ENCODE measurements around the gene FGD5.

Gene FGD5

DNA sequence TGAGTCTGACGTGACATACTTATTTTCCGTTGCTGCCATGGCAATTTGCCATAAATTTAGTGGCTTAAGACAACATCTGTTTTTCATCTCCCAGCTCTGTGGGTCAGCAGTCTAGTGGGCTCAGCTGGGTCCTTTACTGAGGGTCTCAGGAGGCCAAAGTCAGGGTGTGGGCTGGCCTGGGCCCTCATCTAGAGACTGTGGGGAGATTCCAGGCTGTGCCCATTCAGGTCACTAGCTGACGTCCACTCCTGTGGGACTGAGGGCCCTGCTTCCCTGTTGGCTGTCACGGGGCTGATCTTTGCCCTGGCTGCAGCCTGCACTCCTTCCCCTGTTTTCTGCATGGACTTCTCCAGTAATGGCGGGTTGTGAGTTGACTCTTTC lies 19.1 kb downstream of the FGD5 start:
- Histone ChIP-seq H3K9me3 (no peaks in the 10 kb centered on the region), H3K4me3 (ENCODE audit: low read depth in 1 of 2, low read length in 1 of 2) (no peak overlapping the region), H3K4me1 (ENCODE audit: control insufficient read depth in 1 of 2, insufficient read depth in 1 of 2, low read depth in 1 of 2, low read length in 1 of 2) (no peaks in the 10 kb centered on the region), H3K36me3 (no peaks in the 10 kb centered on the region), H3K27me3 (peaks cover 12% of the 10 kb centered on the region), H3K27ac (no peak overlapping the region)
- TF ChIP-seq, protein P1, sequence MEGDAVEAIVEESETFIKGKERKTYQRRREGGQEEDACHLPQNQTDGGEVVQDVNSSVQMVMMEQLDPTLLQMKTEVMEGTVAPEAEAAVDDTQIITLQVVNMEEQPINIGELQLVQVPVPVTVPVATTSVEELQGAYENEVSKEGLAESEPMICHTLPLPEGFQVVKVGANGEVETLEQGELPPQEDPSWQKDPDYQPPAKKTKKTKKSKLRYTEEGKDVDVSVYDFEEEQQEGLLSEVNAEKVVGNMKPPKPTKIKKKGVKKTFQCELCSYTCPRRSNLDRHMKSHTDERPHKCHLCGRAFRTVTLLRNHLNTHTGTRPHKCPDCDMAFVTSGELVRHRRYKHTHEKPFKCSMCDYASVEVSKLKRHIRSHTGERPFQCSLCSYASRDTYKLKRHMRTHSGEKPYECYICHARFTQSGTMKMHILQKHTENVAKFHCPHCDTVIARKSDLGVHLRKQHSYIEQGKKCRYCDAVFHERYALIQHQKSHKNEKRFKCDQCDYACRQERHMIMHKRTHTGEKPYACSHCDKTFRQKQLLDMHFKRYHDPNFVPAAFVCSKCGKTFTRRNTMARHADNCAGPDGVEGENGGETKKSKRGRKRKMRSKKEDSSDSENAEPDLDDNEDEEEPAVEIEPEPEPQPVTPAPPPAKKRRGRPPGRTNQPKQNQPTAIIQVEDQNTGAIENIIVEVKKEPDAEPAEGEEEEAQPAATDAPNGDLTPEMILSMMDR (IDR thresholded peaks at IDR 0.05), result no peak

DNA sequence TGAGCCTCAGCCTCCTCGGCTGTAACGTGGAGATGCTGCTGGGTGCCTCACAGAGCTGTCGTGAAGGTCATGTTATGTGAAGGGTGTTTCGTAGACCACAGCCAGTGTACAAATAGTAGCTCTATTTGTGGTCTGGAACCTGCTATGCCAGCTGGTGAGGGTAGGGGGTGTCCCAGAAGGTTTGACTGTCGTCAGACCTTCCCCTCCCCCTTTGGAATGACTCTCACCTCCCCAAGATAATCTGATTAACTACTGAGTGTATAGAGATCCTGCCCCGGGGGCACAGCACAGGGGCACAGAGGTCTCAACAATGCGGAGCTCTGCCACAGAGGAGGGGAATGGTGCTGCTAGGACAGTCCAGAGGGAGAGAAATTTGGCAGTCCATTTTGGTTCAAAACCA lies 20.5 kb downstream of the FGD5 start:
- Histone ChIP-seq H3K9me3 (no peaks in the 10 kb centered on the region), H3K4me1 (ENCODE audit: control insufficient read depth in 1 of 2, insufficient read depth in 1 of 2, low read depth in 1 of 2, low read length in 1 of 2) (no peaks in the 10 kb centered on the region), H3K27me3 (peaks cover 10% of the 10 kb centered on the region), H3K27ac (no peak overlapping the region), H3K4me3 (ENCODE audit: low read depth in 1 of 2, low read length in 1 of 2) (no peak overlapping the region), H3K36me3 (no peaks in the 10 kb centered on the region)
- TF ChIP-seq, protein P1 (IDR thresholded peaks at IDR 0.05), result no peak

DNA sequence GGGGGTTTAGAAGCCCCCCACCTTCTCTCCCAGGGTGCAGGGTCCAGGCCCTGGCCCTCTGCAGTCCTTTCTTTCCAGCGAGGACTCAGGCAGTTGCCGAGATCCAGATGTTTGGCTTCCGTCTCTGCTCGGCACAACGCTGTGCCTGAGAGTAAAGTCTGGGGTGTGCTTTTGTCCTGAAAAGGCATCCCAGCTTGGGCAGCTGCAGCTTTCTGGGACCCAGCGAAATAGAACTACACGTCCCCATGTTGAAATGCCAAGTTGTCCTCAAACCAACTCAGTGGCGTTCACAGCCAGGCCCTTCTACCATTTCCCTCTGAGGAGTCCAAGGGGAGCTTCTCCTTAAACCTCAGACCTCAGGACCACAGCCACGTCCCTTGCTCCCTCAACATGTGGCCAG lies 23.1 kb downstream of the FGD5 start:
- H3K9me3 ChIP-seq, result no peaks in the 10 kb centered on the region
- TF ChIP-seq, protein P1 (IDR thresholded peaks at IDR 0.05), result no peak
- no peaks in the 10 kb centered on the region for H3K4me1 ChIP-seq (ENCODE audit: control insufficient read depth in 1 of 2, insufficient read depth in 1 of 2, low read depth in 1 of 2, low read length in 1 of 2)
- no peaks in the 10 kb centered on the region for H3K36me3 ChIP-seq
- no peak overlapping the region for H3K27ac ChIP-seq
- H3K4me3 ChIP-seq (ENCODE audit: low read depth in 1 of 2, low read length in 1 of 2), result no peak overlapping the region
- peaks cover 19% of the 10 kb centered on the region for H3K27me3 ChIP-seq

DNA sequence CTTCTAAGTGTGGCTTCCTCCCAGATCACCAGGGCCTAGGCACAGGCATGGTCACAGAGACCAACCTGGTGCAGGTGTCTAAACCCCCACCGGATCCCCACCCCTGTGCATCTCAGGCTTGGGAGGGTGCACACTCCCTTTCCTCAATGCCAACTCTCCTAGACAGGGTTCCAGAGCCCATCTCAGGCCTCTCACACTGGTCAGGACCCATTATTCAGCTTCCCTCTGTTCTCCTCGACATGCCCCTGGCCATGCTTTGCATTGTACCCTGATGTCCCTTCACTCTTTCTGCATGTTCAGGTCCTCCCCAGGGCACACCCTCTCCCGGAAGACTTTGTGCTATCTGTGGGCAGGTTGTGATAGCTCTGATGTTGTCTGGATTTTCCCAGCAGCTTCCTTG lies 23.5 kb downstream of the FGD5 start:
- Histone ChIP-seq H3K36me3 (no peaks in the 10 kb centered on the region), H3K4me3 (ENCODE audit: low read depth in 1 of 2, low read length in 1 of 2) (no peak overlapping the region), H3K27ac (no peak overlapping the region), H3K9me3 (no peaks in the 10 kb centered on the region), H3K4me1 (ENCODE audit: control insufficient read depth in 1 of 2, insufficient read depth in 1 of 2, low read depth in 1 of 2, low read length in 1 of 2) (no peaks in the 10 kb centered on the region), H3K27me3 (peaks cover 19% of the 10 kb centered on the region)
- TF ChIP-seq, protein P1 (IDR thresholded peaks at IDR 0.05), result no peak

DNA sequence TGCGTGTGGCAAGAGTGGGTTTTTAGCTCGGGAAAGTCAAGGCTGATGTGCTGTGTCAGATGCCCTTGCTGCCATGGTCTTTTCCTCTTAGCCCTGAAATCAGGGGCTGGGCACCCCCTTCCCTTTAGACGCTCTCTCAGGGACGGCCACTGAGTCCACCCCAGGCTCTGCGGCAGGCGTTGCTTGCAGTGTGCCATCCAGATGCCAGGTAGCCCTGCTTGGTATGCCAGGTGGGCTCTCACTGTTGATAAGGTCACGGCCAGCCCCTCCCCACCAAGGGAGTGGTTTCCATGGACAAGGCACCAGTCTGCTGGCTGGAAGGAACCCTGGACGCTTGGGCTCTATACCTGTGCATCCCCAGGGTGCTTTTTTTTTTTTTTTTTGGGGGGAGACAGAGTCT lies 24.6 kb downstream of the FGD5 start:
- H3K27me3 ChIP-seq, result peaks cover 28% of the 10 kb centered on the region
- peaks cover 0 to 6% of the 10 kb centered on the region in 2 experiments for H3K4me1 ChIP-seq (ENCODE audit: control insufficient read depth in 1 of 2, insufficient read depth in 1 of 2, low read depth in 1 of 2, low read length in 1 of 2)
- no peaks in the 10 kb centered on the region for H3K9me3 ChIP-seq
- H3K4me3 ChIP-seq (ENCODE audit: low read depth in 1 of 2, low read length in 1 of 2), result no peak overlapping the region
- H3K36me3 ChIP-seq, result no peaks in the 10 kb centered on the region
- H3K27ac ChIP-seq, result no peak overlapping the region
- TF ChIP-seq, protein P1 (IDR thresholded peaks at IDR 0.05), result no peak
